Erythroblast (primary cell): ENCODE data around the gene MICAL2.
A peak's percentile ranks its signal among the peaks of the same experiment; 100 is the strongest.

Source experiments
- DNase-seq, 2 experiments: peaks; one replicate each; lab custom pipeline; 2025; lab: John Stamatoyannopoulos, UW
- GATA1 ChIP-seq: IDR thresholded peaks from 2 replicates; pipeline ENCODE4 v1.6.1; 2011; ENCODE audit warnings: low read depth, mild to moderate bottlenecking, control low read depth, low read length, moderate library complexity
- POLR2A ChIP-seq: IDR thresholded peaks from 2 replicates; pipeline ENCODE4 v1.6.1; 2011; ENCODE audit warnings: mild to moderate bottlenecking, low read length

Gene MICAL2

GRCh38 chr11:12245549-12246016, 135.2 kb downstream of the MICAL2 start:
- TF ChIP-seq GATA1 (no peak), POLR2A (no peak)

DNA sequence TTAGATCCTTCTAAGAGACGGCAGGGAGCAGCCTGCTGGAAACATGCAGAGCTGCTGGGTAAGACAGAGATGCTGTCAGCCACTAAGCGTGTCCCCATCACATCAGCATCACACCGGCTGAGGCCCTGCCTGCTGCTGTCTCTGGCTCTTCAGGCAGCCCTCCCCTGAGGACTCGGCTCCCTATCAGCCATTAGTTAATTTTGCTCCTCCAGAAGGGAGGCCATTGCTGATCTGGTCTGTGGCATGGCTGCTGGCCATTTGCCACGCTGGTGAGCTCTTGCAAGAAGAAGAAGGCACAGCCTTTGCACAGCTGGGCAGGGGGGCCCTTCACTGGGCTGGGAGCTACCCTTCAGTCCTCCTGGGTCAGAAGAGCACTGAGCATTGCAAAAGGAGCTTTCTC, 135.8 kb downstream of the MICAL2 start:
- no peak for DNase-seq
- TF ChIP-seq GATA1 (no peak), POLR2A (no peak)

More at GRCh38 chr11:12245549-12246016, 135.2 kb downstream of the MICAL2 start:
- DNase-seq = no peak

DNA sequence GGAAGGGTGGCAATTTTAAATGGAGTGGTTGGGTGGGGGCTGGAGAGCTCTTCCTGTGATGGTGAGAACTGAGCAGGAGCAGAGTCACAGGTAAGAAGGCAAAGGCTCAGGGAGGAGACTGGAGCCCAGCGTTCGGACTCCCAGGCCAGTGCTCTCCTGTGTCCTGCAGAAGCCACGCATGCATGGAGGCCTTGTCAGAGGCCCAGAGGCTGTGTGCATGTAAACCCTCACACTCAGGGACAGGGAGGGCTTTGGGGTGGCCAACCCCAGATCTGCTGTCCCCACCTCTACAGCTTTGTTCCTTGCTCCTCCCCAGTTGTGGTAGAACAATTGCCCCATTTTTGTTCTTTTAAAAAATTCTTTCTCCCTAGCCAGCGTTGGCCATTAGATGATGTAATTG, 136.6 kb downstream of the MICAL2 start:
- no peak for TF ChIP-seq GATA1
- no peak for TF ChIP-seq POLR2A
- DNase-seq = no peak

GRCh38 chr11:12247543-12248254, 137.3 kb downstream of the MICAL2 start:
- DNase-seq = no peak
- TF ChIP-seq GATA1 (no peak), POLR2A (no peak)

DNA sequence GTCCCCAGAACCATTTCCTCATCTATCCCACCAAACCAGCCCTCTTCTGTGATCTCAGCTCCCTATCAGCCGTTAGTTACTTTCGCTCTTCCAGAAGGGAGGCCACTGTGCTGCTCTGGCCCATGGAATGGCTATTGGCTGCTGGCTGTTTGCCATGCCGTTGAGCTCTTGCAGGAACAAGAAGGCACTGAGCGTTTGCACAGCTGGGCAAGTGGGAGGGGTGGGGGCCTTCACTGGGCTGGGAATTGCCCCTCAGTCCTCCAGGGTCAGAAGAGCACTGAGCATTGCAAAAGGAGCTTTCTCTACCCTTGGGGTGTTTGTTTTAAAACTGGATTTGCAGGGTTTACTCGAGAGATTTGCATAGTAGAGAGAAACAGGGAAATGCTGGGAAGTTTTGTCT, 137.9 kb downstream of the MICAL2 start:
- no peak for DNase-seq
- TF ChIP-seq POLR2A (no peak), GATA1 (no peak)

DNA sequence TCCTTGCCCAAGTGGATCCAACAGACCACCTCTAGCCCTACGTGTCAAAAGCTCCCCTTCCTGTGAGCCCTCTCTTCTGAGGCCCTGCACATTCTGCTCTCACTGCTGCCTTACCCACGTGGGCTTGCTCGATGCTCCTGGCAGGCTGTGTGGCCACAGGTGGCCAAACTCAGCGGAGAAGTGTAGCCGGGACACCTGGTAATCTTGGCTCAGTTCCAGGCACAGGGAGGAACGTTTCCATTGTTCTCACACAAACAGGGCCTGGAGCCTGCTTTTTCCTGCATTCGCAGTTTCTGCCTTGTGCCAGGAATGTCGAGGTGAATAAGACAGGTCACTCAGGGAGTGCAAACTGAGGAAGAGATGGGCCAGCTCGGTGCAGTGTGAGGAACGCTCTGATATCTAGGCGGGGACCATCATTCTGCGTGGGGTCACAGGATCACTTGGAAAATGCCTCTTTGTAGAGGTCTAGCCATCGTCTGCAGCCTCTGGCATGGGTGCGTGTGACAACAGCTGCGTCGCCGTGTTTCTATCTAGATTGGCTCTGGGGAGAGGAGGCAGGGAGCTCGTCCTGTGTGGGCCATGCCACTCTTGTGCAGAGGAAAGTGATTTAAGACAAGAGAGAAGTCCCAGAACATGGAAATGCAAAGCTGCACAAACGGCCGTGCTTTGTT, 139.3 kb downstream of the MICAL2 start:
- DNase-seq = no peak
- TF ChIP-seq POLR2A (no peak), GATA1 (no peak)

DNA sequence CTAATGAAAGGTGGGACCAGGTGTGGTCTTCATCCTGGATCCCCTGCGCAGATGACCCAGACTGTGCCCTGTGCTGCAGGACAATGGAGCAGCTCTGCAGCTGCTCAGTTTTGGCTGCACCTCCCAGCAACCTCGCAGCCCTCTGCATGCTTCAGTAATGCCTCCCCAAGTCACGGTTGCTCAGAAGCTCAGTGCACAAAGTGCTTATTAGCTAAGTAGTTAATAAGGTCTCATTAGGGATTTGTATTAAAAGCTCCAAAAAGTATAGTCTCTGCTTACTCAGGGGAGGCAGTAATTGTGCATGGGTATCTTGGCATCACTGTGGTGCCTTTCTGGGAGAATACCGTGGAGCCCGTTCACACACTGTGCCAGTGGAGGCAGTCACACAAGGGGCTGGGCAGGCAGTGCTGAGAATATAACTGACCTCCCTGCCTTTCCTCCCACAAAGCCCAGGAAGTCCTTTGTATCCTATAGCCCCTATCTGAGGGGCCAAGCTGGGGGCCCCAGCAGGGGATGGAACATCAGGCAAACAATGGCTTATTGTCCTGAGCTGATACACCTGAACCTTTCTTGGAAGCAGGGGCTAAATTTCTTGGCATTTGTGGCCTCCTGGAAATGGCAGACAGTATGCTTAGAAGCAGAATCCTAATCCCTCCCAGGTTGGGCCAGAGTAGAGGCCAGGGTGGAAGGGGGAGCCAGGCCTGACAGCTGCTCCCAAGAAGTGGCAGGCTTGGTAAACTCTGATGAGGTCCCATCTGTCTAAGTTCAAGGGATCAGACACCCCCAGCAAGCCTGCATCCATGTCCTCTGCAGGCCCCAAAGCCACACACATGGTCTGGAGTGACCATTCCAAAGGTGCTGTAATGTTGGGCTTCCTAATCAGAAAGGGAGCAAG, 141.5 kb downstream of the MICAL2 start:
- TF ChIP-seq POLR2A (no peak), GATA1 (no peak)
- DNase-seq = no peak

DNA sequence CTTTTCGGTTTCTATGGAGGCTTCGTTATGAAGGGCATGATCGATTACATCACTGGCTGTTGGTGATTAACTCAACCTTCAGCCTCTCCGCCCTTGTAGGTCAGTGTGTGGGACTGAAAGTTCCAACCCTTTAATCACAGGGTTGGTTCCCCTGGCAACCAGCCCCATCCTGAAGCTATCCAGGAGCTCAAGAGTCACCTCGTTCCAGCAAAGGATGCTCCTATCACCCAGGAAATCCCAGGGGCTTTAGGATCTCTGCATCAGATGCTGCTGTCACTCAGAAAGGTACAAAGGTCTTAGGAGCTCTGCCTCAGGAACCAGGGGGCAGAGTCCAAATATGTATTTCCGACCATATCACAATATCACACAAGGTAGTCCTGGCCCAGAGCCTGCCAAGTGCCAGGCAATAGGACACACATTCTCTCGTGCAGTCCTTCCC, 143.5 kb downstream of the MICAL2 start:
- DNase-seq = peak in 1 of 2 experiments; percentile 9
- TF ChIP-seq GATA1 (no peak), POLR2A (no peak)

- DNase-seq = peak in 1 of 2 experiments; percentile 12
- no peak for TF ChIP-seq GATA1
- TF ChIP-seq POLR2A = no peak
Measured at GRCh38 chr11:12258451-12258850, 148.1 kb downstream of the MICAL2 start.

GRCh38 chr11:12259956-12260355, 149.6 kb downstream of the MICAL2 start:
- TF ChIP-seq GATA1 = no peak
- no peak for TF ChIP-seq POLR2A
- peak in 1 of 2 experiments; percentile 13 for DNase-seq

- TF ChIP-seq POLR2A (no peak), GATA1 (no peak)
- DNase-seq = peak in 1 of 2 experiments; percentile 33
Measured at GRCh38 chr11:12260731-12261521, 150.5 kb downstream of the MICAL2 start.

DNA sequence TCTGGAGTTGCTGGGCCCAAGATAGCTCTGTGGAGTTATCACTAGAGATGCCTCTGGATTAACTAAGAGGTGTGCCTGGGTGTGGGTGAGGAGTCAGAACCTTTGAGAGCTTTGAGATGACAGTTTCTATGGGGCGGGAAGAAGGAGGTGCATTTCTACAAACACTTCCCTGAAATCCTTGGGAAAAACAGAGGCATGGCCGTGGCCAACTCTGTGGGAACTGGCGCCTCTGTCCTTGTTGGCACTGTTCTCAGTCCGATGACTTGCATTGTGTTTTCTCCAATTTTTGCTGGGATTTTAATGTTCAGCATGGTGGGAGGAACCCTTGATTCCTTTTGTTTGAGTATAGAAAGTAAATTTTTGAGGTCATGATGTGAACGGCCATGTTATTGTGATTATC, 151.2 kb downstream of the MICAL2 start:
- peak in 1 of 2 experiments; percentile 23 for DNase-seq
- TF ChIP-seq GATA1 = no peak
- no peak for TF ChIP-seq POLR2A

DNA sequence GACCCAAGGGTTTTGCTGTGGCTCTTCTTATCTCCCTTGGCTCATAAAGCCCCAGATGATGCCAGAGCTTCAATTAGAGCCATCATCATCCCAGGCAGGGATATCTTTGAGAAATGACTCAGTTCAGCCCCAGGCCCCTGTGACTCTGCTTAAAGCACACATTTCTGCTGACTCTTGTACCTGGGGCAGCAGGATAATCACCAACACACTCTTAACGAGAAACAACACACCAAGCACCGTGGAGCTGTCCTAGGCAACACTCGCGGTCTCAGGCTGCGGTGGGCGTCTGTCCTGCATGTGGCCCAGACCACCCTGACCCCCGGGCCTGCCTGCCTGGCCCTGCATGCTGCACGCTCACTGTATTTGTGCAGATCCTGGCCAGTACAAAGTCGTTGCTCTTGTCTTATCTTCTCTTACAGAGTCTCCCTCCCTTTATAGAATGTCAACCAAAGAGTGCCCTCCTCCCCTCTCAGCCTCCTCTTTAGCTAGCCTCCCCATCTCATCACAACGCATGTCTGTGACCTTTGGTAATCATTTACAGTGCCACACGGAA, 152.8 kb downstream of the MICAL2 start:
- DNase-seq = peak; percentile 92 to 95
- TF ChIP-seq GATA1 (no peak), POLR2A (no peak)
